CD4-positive, CD25-positive, alpha-beta regulatory T cell (primary cell): Measurements from ENCODE around the gene NEO1. TPM values are rescaled to one million over a fixed set of nuclear protein-coding genes. Genes with fewer than 3 reads are reported as not detected.

Source experiments
- ATAC-seq, 2 donors: fragments of 150-1000 bp; cut with Tn5 transposase; one replicate each; pipeline ENCODE4 v1.10.0; 2021; ENCODE audit warnings: low read depth in 2 of 2, moderate number of reproducible peaks in 2 of 2, moderate library complexity in 1 of 2
- DNase-seq, 3 donors: peaks; one replicate each; pipeline versions ENCODE4 v3.0.0 to v3.0.0-alpha.2; 2012 to 2022; ENCODE audit warnings: mixed read lengths in 1 of 3
- H3K27ac ChIP-seq: one replicate; pipeline ENCODE4 v1.7.0; 2013; ENCODE audit warnings: mild to moderate bottlenecking, low read length; ENCODE audit not compliant: insufficient read depth, poor library complexity, severe bottlenecking
- H3K27me3 ChIP-seq: one replicate; pipeline ENCODE4 v1.7.0; 2013; ENCODE audit warnings: low read length; ENCODE audit not compliant: control insufficient read depth, insufficient read depth
- H3K36me3 ChIP-seq: one replicate; pipeline ENCODE4 v1.7.0; 2013; ENCODE audit warnings: mild to moderate bottlenecking, low read length, moderate library complexity; ENCODE audit not compliant: control insufficient read depth, insufficient read depth
- H3K4me1 ChIP-seq: 2 replicates; pipeline ENCODE4 v1.7.0; 2013; ENCODE audit warnings: mild to moderate bottlenecking, low read length; ENCODE audit not compliant: insufficient read depth, control insufficient read depth, poor library complexity, severe bottlenecking
- H3K4me3 ChIP-seq: one replicate; pipeline ENCODE4 v1.7.0; 2013; ENCODE audit warnings: low read depth, mild to moderate bottlenecking, low read length, moderate library complexity
- H3K9me3 ChIP-seq, 2 experiments: 1 replicate in 1 of 2; 2 replicates in 1 of 2; pipeline ENCODE4 v1.7.0; 2013; ENCODE audit warnings: low read length in 2 of 2, mild to moderate bottlenecking in 1 of 2, moderate library complexity in 1 of 2; ENCODE audit not compliant: control insufficient read depth in 2 of 2
- H3K27ac Mint-ChIP-seq, 3 donors: one replicate each; pipeline ENCODE4 v1.8.0; 2020 to 2022; ENCODE audit warnings: mild to moderate bottlenecking in 3 of 3, mixed read lengths in 3 of 3, moderate library complexity in 2 of 3
- H3K27me3 Mint-ChIP-seq: one replicate; pipeline ENCODE4 v1.8.0; 2022; ENCODE audit warnings: mild to moderate bottlenecking, mixed read lengths
- H3K36me3 Mint-ChIP-seq: one replicate; pipeline ENCODE4 v1.8.0; 2020; ENCODE audit warnings: mixed read lengths
- H3K4me1 Mint-ChIP-seq, 4 donors: one replicate each; pipeline ENCODE4 v1.8.0; 2020 to 2022; ENCODE audit warnings: mixed read lengths in 4 of 4, mild to moderate bottlenecking in 1 of 4
- H3K4me3 Mint-ChIP-seq, 4 donors: one replicate each; pipeline ENCODE4 v1.8.0; 2020 to 2022; ENCODE audit warnings: mild to moderate bottlenecking in 4 of 4, mixed read lengths in 4 of 4, moderate library complexity in 3 of 4
- H3K9me3 Mint-ChIP-seq, 7 donors: one replicate each; pipeline ENCODE4 v1.8.0; 2020 to 2022; ENCODE audit warnings: mixed read lengths in 7 of 7, mild to moderate bottlenecking in 3 of 7, moderate library complexity in 2 of 7
- polyA plus RNA-seq, 4 donors: library from polyadenylated mRNA; unstranded; fragments of 300-500 nt; fragmentation: Illumina TruSeq; gene quantifications; one replicate each; pipeline ENCODE4 v1.2.3, GENCODE V29; 2021
- total RNA-seq: library from RNA; stranded (reverse); gene quantifications from one replicate; pipeline ENCODE4 v1.2.3, GENCODE V29; 2022

NEO1 gene
- total and polyA plus RNA-seq, 5 donors from 2014 or later, result 0.45 to 2.7 (median 0.68) TPM

- Mint-ChIP-seq H3K27ac (no peak overlapping the region), H3K4me3 (no peak overlapping the region), H3K36me3 (no peaks in the 10 kb centered on the region), H3K9me3 (no peaks in the 10 kb centered on the region), H3K4me1 (peaks cover 0 to 4% (median 2%) of the 10 kb centered on the region in 4 donors), H3K27me3 (peaks cover 10% of the 10 kb centered on the region)
- Histone ChIP-seq H3K9me3 (no peaks in the 10 kb centered on the region), H3K27ac (no peak overlapping the region), H3K27me3 (peaks cover 4% of the 10 kb centered on the region), H3K4me1 (no peaks in the 10 kb centered on the region), H3K36me3 (no peaks in the 10 kb centered on the region), H3K4me3 (no peak overlapping the region)
- peak in 1 of 2 donors; percentile 16 for ATAC-seq
- no peak for DNase-seq
Measured at GRCh38 chr15:73318463-73319351, 266.4 kb downstream of the NEO1 start.

GRCh38 chr15:73319460-73320245, 267.4 kb downstream of the NEO1 start:
- no peak overlapping the region for H3K27ac Mint-ChIP-seq
- H3K27me3 Mint-ChIP-seq, result peaks cover 6% of the 10 kb centered on the region

GRCh38 chr15:73320619-73321180, 268.4 kb downstream of the NEO1 start:
- H3K4me1 Mint-ChIP-seq, result peaks cover 0 to 5% (median 3%) of the 10 kb centered on the region in 4 donors
- Histone ChIP-seq H3K27ac (no peak overlapping the region), H3K27me3 (no peaks in the 10 kb centered on the region), H3K4me1 (no peaks in the 10 kb centered on the region), H3K4me3 (no peak overlapping the region), H3K9me3 (no peaks in the 10 kb centered on the region), H3K36me3 (no peaks in the 10 kb centered on the region)
- DNase-seq (no peak), ATAC-seq (no peak)
- H3K4me3 Mint-ChIP-seq, result no peak overlapping the region
- H3K27ac Mint-ChIP-seq, result no peak overlapping the region
- H3K27me3 Mint-ChIP-seq, result peaks cover 6% of the 10 kb centered on the region
- H3K9me3 Mint-ChIP-seq, result no peaks in the 10 kb centered on the region
- no peaks in the 10 kb centered on the region for H3K36me3 Mint-ChIP-seq

More at GRCh38 chr15:73319460-73320245, 267.4 kb downstream of the NEO1 start:
- Histone ChIP-seq H3K4me1 (no peaks in the 10 kb centered on the region), H3K27ac (no peak overlapping the region), H3K9me3 (no peaks in the 10 kb centered on the region), H3K4me3 (no peak overlapping the region), H3K36me3 (no peaks in the 10 kb centered on the region), H3K27me3 (peaks cover 4% of the 10 kb centered on the region)
- H3K4me1 Mint-ChIP-seq, result peaks cover 0 to 4% (median 2%) of the 10 kb centered on the region in 4 donors
- no peak overlapping the region for H3K4me3 Mint-ChIP-seq
- H3K36me3 Mint-ChIP-seq, result no peaks in the 10 kb centered on the region
- no peak for ATAC-seq
- no peak for DNase-seq
- no peaks in the 10 kb centered on the region for H3K9me3 Mint-ChIP-seq

DNA sequence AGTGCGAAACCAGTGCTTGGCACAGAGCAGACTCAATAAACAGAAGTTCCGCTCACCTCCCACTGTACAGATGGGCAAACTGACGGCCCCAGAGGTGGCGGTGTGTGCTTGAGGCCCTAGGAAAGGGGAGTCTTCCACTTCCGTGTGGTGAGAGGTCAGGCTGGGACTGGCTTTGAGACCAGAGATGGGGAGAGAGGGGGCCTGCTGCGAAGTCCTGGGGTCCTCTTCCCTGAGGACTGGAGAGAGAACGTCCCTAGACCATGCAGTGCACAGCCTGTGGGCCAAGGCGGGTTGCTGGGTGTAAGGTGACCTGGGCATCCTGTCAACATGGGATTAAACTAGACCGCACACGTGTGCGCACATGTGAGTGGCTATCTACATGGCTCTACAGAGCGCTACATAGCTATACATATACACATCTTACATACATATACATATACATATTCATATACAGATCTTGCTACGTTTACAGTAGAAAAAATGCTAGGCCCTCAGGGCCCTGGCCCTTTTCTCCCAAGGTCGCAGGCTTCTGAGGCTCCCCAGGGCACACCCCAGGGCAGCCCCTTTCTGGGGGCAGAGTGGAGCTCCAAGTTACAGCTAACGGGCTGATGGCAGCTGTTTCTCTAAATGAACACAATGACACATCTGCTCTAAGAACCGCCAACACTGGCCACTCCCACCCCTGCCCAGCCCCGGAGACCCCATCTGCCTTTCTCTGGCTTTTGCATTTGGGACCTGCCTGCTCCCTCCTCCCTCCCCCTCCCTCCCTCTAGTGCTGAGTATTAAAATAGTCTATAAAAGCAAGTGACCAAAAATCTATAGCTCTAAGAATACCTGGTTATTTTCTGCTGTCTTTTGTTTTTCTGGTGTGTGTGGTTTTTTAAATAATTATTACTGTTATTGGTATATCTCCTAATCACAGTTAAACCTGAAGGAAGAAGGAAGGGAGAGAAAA, 269.5 kb downstream of the NEO1 start:
- Histone ChIP-seq H3K4me1 (no peaks in the 10 kb centered on the region), H3K9me3 (no peaks in the 10 kb centered on the region), H3K27me3 (no peaks in the 10 kb centered on the region), H3K27ac (no peak overlapping the region), H3K36me3 (no peaks in the 10 kb centered on the region), H3K4me3 (no peak overlapping the region)
- Mint-ChIP-seq H3K36me3 (no peaks in the 10 kb centered on the region), H3K4me3 (no peak overlapping the region), H3K27ac (no peak overlapping the region), H3K4me1 (peaks cover 0 to 7% (median 3%) of the 10 kb centered on the region in 4 donors), H3K9me3 (no peaks in the 10 kb centered on the region), H3K27me3 (peaks cover 6% of the 10 kb centered on the region)
- DNase-seq (no peak), ATAC-seq (no peak)

DNA sequence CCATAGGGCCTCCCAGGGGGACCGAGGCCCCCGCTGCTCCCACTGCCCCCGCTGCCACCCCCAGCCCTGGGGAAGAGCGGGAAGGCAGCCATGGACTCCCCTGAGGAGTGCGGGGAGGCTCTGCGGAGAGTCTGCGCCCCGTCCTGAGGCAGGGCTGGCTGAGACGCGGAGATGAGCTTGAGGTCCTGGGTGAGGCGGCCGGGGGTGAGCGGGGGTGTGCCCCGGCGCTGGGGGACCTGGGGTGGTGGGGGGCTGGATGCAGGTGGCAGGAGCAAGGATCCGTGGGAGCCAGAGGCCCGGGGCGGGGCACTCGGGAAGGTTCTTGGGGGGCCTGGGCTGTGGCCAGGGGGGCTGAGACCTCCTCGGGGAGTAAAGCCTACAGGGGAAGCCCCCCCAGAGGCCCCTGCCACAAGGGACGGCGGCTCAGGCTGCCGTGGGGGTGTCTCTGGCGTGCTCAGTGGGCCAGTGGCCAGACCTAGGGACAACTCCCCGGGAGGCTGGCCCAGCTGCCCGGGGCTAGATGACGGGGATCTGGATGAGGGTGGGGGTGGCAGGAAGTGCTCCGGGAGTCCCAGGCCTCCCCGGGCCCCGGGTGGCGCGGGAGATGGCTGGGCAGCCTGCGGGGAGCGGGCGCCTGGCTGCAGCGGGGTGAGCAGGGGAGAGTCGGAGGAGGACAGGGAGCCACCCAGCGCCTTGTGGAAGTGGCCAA, 270.6 kb downstream of the NEO1 start:
- H3K36me3 Mint-ChIP-seq, result no peaks in the 10 kb centered on the region
- no peaks in the 10 kb centered on the region for H3K9me3 ChIP-seq
- H3K27me3 ChIP-seq, result no peaks in the 10 kb centered on the region
- no peak overlapping the region for H3K27ac Mint-ChIP-seq
- H3K9me3 Mint-ChIP-seq, result no peaks in the 10 kb centered on the region
- no peak overlapping the region for H3K4me3 ChIP-seq
- no peaks in the 10 kb centered on the region for H3K27me3 Mint-ChIP-seq
- H3K4me1 ChIP-seq, result no peaks in the 10 kb centered on the region
- H3K36me3 ChIP-seq, result no peaks in the 10 kb centered on the region
- H3K27ac ChIP-seq, result no peak overlapping the region
- no peak overlapping the region for H3K4me3 Mint-ChIP-seq
- H3K4me1 Mint-ChIP-seq, result peaks cover 0 to 7% (median 3%) of the 10 kb centered on the region in 4 donors
- no peak for ATAC-seq
- DNase-seq, result no peak

DNA sequence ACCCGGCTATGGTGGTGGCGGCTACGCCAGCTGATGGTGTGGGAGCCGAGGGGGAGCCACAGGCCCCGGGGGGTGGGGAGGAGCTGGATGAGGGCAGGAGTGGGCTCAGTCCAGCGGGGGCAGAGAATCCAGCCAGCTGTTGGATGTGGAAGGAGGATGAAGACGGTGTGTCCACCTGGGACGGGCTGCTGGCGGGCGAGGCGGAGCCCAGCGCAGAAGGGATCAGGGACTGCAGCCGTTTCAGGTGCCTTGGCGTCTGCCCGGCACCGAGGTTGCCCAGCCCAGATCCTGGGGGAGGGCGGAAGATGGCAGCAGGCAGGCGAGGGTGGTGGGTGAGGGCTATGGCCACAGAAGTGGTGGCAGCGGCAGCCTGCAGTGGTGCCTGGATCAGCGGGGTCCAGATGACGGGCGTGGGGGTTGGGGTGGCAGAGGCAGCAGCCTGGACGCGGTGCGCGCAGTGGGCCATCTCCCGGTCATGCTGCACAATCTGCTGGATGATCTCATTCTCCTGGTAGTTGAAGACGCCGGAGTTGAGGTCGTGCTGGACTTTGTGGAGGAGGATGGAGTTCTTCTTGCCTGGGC, 271.2 kb downstream of the NEO1 start:
- peaks cover 0 to 7% (median 3%) of the 10 kb centered on the region in 4 donors for H3K4me1 Mint-ChIP-seq
- no peak overlapping the region for H3K4me3 Mint-ChIP-seq
- no peak overlapping the region for H3K4me3 ChIP-seq
- H3K27ac Mint-ChIP-seq, result no peak overlapping the region
- no peak overlapping the region for H3K27ac ChIP-seq
- no peaks in the 10 kb centered on the region for H3K4me1 ChIP-seq
- no peaks in the 10 kb centered on the region for H3K36me3 ChIP-seq
- H3K27me3 ChIP-seq, result no peaks in the 10 kb centered on the region
- no peaks in the 10 kb centered on the region for H3K36me3 Mint-ChIP-seq
- H3K9me3 ChIP-seq, result no peaks in the 10 kb centered on the region
- DNase-seq (no peak), ATAC-seq (no peak)
- no peaks in the 10 kb centered on the region for H3K27me3 Mint-ChIP-seq
- no peaks in the 10 kb centered on the region for H3K9me3 Mint-ChIP-seq
